NCI-H345 treated with DMSO at 0.1 percent for 48 hours (cell line): ENCODE data around the gene BLVRA.
A peak's percentile ranks its signal among the peaks of the same experiment; 100 is the strongest.
"Not testable (repeated sequence)": the region's sequence is repeated elsewhere in the genome, so short reads cannot be mapped to it uniquely, and the experiment has no call there.

Source experiments
- DNase-seq: peaks from one replicate; lab custom pipeline; 2025; ENCODE audit not compliant: unreplicated experiment; lab: John Stamatoyannopoulos, UW

Gene BLVRA

GRCh38 chr7:43758029-43758821 lies at the start of gene BLVRA:
BLVRA (plus strand) TSS chr7:43758680; CDS start chr7:43771159, 12,479 bp downstream.
- peak; percentile 29 for DNase-seq

- no peak for DNase-seq
Measured at GRCh38 chr7:43711503-43711902, 47.0 kb upstream of the BLVRA start.

GRCh38 chr7:43715966-43716365 lies 42.5 kb upstream of the BLVRA start:
- DNase-seq: not testable (repeated sequence)

GRCh38 chr7:43716598-43716997 lies 41.9 kb upstream of the BLVRA start:
- DNase-seq: no peak

GRCh38 chr7:43721193-43721806 lies 37.2 kb upstream of the BLVRA start:
- no peak for DNase-seq

GRCh38 chr7:43723007-43723341 lies 35.5 kb upstream of the BLVRA start:
- no peak for DNase-seq

GRCh38 chr7:43725251-43725650 lies 33.2 kb upstream of the BLVRA start:
- no peak for DNase-seq

GRCh38 chr7:43726466-43726865 lies 32.0 kb upstream of the BLVRA start:
- DNase-seq: no peak

- DNase-seq: no peak
Measured at GRCh38 chr7:43727003-43727402, 31.5 kb upstream of the BLVRA start.

- no peak for DNase-seq
Measured at GRCh38 chr7:43727494-43727893, 31.0 kb upstream of the BLVRA start.

GRCh38 chr7:43729214-43729923 lies 29.1 kb upstream of the BLVRA start, which contains the start of gene COA1:
COA1 (minus strand) TSS chr7:43729523; CDS start chr7:43648614, 80,909 bp downstream.
- DNase-seq: peak; percentile 93

GRCh38 chr7:43729924-43730248 lies 28.6 kb upstream of the BLVRA start:
- DNase-seq: no peak

GRCh38 chr7:43731494-43731893 lies 27.0 kb upstream of the BLVRA start:
- DNase-seq: not testable (repeated sequence)

- DNase-seq: not testable (repeated sequence)
Measured at GRCh38 chr7:43734575-43735332, 23.7 kb upstream of the BLVRA start.

GRCh38 chr7:43735403-43735801 lies 23.1 kb upstream of the BLVRA start:
- DNase-seq: no peak

GRCh38 chr7:43735802-43736603 lies 22.5 kb upstream of the BLVRA start:
- DNase-seq: no peak

GRCh38 chr7:43737467-43738127 lies 20.9 kb upstream of the BLVRA start:
- DNase-seq: no peak

- DNase-seq: no peak
Measured at GRCh38 chr7:43742692-43743091, 15.8 kb upstream of the BLVRA start.

- DNase-seq: peak; percentile 63
Measured at GRCh38 chr7:43747328-43748105, 11.0 kb upstream of the BLVRA start.
